Mononuclear cell (primary cell): ENCODE measurements around the gene RPA3. TPM values are rescaled to one million over a fixed set of nuclear protein-coding genes. Genes with fewer than 3 reads are reported as not detected.

ENCODE experiments used
- H3K27me3 ChIP-seq: 2 replicates; pipeline ENCODE4 v1.6.0; 2011; ENCODE audit warnings: low read length, control low read depth; ENCODE audit not compliant: insufficient read depth
- H3K4me1 ChIP-seq: 2 replicates; pipeline ENCODE4 v1.5.1; 2011; ENCODE audit warnings: mild to moderate bottlenecking, low read length, control low read depth; ENCODE audit not compliant: insufficient read depth
- H3K4me3 ChIP-seq: 2 replicates; pipeline ENCODE4 v1.5.1; 2011; ENCODE audit warnings: mild to moderate bottlenecking, low read length, moderate library complexity
- H3K9me3 ChIP-seq: 2 replicates; pipeline ENCODE4 v1.5.1; 2011; ENCODE audit warnings: low read depth, mild to moderate bottlenecking, control low read depth, low read length
- total RNA-seq: library from RNA; depleted of rRNA; stranded (reverse); fragments of >200 nt; gene quantifications from one replicate; pipeline ENCODE4 v1.2.3, GENCODE V29; 2012

The RPA3 gene
- total RNA-seq, 1 donor, result 21.5 TPM

GRCh38 chr7:7740037-7740355 lies 21.6 kb upstream of the RPA3 start:
- H3K27me3 ChIP-seq, result no peaks in the 10 kb centered on the region
- no peaks in the 10 kb centered on the region for H3K4me1 ChIP-seq
- H3K4me3 ChIP-seq, result no peak overlapping the region
- no peaks in the 10 kb centered on the region for H3K9me3 ChIP-seq

- no peaks in the 10 kb centered on the region for H3K4me1 ChIP-seq
- no peaks in the 10 kb centered on the region for H3K27me3 ChIP-seq
- H3K4me3 ChIP-seq, result no peak overlapping the region
- no peaks in the 10 kb centered on the region for H3K9me3 ChIP-seq
Observed at GRCh38 chr7:7739204-7740036, 21.0 kb upstream of the RPA3 start.

- H3K9me3 ChIP-seq, result no peaks in the 10 kb centered on the region
- H3K4me3 ChIP-seq, result no peak overlapping the region
- no peaks in the 10 kb centered on the region for H3K4me1 ChIP-seq
- no peaks in the 10 kb centered on the region for H3K27me3 ChIP-seq
Observed at GRCh38 chr7:7738622-7739021, 20.2 kb upstream of the RPA3 start.

GRCh38 chr7:7738177-7738576 lies 19.8 kb upstream of the RPA3 start:
- H3K9me3 ChIP-seq, result no peaks in the 10 kb centered on the region
- no peaks in the 10 kb centered on the region for H3K4me1 ChIP-seq
- H3K4me3 ChIP-seq, result no peak overlapping the region
- no peaks in the 10 kb centered on the region for H3K27me3 ChIP-seq

GRCh38 chr7:7737674-7738073 lies 19.3 kb upstream of the RPA3 start:
- Histone ChIP-seq H3K4me1 (no peaks in the 10 kb centered on the region), H3K27me3 (no peaks in the 10 kb centered on the region), H3K9me3 (no peaks in the 10 kb centered on the region)

GRCh38 chr7:7736671-7737070 lies 18.3 kb upstream of the RPA3 start:
- Histone ChIP-seq H3K4me3 (no peak overlapping the region), H3K9me3 (no peaks in the 10 kb centered on the region), H3K27me3 (no peaks in the 10 kb centered on the region), H3K4me1 (no peaks in the 10 kb centered on the region)

More at GRCh38 chr7:7737674-7738073, 19.3 kb upstream of the RPA3 start:
- no peak overlapping the region for H3K4me3 ChIP-seq

GRCh38 chr7:7732621-7733281 lies 14.3 kb upstream of the RPA3 start:
- Histone ChIP-seq H3K27me3 (no peaks in the 10 kb centered on the region), H3K4me3 (no peak overlapping the region), H3K4me1 (no peaks in the 10 kb centered on the region), H3K9me3 (no peaks in the 10 kb centered on the region)

- Histone ChIP-seq H3K9me3 (no peaks in the 10 kb centered on the region), H3K4me1 (no peaks in the 10 kb centered on the region), H3K27me3 (no peaks in the 10 kb centered on the region), H3K4me3 (no peak overlapping the region)
Observed at GRCh38 chr7:7731732-7732131, 13.3 kb upstream of the RPA3 start.

GRCh38 chr7:7720750-7721621 lies 2.6 kb upstream of the RPA3 start:
- Histone ChIP-seq H3K9me3 (no peaks in the 10 kb centered on the region), H3K4me3 (no peak overlapping the region), H3K4me1 (no peaks in the 10 kb centered on the region), H3K27me3 (no peaks in the 10 kb centered on the region)

- H3K9me3 ChIP-seq, result no peaks in the 10 kb centered on the region
- no peak overlapping the region for H3K4me3 ChIP-seq
- H3K4me1 ChIP-seq, result no peaks in the 10 kb centered on the region
Observed at GRCh38 chr7:7720193-7720592, 1.8 kb upstream of the RPA3 start.

GRCh38 chr7:7719236-7719635 lies 829 bp upstream of the RPA3 start:
- H3K4me1 ChIP-seq, result no peaks in the 10 kb centered on the region
- H3K4me3 ChIP-seq, result no peak overlapping the region
- H3K27me3 ChIP-seq, result no peaks in the 10 kb centered on the region
- no peaks in the 10 kb centered on the region for H3K9me3 ChIP-seq

More at GRCh38 chr7:7720193-7720592, 1.8 kb upstream of the RPA3 start:
- no peaks in the 10 kb centered on the region for H3K27me3 ChIP-seq

GRCh38 chr7:7713730-7714129 lies 4.7 kb downstream of the RPA3 start:
- H3K27me3 ChIP-seq, result no peaks in the 10 kb centered on the region
- no peaks in the 10 kb centered on the region for H3K4me1 ChIP-seq
- H3K4me3 ChIP-seq, result no peak overlapping the region
- no peaks in the 10 kb centered on the region for H3K9me3 ChIP-seq

GRCh38 chr7:7710469-7710868 lies 7.9 kb downstream of the RPA3 start:
- H3K4me3 ChIP-seq, result no peak overlapping the region
- H3K4me1 ChIP-seq, result no peaks in the 10 kb centered on the region
- no peaks in the 10 kb centered on the region for H3K27me3 ChIP-seq
- no peaks in the 10 kb centered on the region for H3K9me3 ChIP-seq

GRCh38 chr7:7709291-7709690 lies 9.1 kb downstream of the RPA3 start:
- Histone ChIP-seq H3K27me3 (no peaks in the 10 kb centered on the region), H3K4me1 (no peaks in the 10 kb centered on the region), H3K9me3 (no peaks in the 10 kb centered on the region), H3K4me3 (no peak overlapping the region)

- Histone ChIP-seq H3K4me3 (no peak overlapping the region), H3K27me3 (no peaks in the 10 kb centered on the region), H3K4me1 (no peaks in the 10 kb centered on the region), H3K9me3 (no peaks in the 10 kb centered on the region)
Observed at GRCh38 chr7:7707806-7708205, 10.6 kb downstream of the RPA3 start.
